ENCODE data around the gene ADAMTS14.
"Not testable (repeated sequence)": the region's sequence is repeated elsewhere in the genome, so short reads cannot be mapped to it uniquely, and the experiment has no call there.

ADAMTS14 gene

DNA sequence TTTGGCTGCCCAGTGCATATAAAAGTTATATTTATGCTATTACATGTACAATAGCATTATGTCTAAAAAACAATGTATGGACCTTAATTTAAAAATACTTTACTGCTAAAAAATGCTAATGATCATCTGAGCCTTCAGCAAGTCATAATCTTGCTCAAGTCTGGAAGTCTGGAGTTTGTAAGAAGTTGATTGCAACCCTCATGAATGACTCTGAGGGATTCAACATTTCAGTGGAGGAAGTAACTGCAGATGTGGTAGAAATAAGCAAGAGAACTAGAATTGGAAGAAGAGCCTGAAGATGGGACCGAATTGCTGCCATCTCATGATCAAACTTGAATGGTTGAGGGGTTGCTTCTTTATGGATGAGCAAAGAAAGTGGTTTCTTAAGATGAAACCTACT is 13.0 kb upstream of the ADAMTS14 start:
- no peak for DNase-seq

DNA sequence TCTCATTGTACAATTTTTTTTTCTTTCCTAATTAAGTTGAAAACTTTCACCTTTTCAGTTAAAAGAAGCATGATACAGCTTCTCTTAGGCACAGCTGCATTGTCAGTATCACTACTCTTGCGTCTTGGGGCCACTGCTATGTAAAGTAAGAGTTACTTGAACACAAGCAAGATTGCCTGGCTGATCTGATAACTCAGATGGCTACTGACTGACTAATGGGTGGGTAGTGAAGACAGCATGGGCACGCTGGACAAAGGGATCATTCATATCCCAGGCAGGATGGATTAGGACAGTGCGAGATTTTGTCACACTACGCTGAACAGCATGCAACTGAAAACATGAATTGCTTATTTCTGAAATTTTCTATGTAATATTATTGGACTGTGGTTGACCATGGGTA is 11.6 kb upstream of the ADAMTS14 start:
- no peak for DNase-seq

DNA sequence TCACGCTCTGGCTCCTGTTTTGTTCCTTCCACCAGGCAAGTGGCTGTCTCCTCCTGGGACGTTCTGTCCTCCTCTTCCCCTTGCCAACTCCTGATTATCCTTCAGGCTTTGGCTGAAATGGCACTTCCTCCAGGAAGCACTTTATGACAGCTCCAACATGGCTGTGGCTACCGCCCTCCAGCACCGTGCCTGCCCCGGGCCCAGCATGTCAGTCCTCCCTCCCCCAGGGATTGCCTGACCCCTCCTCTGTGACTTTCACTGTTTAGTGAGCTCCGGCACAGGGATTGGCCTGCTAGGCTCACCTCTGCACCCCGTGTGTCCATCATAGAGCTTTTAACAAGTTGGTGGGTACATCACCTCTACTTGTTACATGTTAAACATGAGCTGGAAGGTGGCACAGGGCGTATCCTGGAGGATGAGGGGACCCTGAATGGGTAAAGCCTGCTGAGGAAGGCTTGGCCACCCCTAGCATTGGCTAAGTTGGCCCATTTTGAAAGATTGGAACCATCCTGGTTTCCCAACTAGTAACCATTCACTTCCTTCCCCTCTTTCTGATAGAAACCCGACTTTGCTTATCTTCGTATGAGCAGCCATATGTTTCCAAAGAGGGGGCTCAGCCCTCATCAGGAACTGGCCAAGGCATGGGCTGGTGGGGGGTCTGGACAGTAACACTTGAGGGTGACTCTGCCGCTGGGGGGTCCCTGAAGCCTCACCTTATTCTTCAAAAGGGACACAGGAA is 10.5 kb upstream of the ADAMTS14 start:
- DNase-seq, result no peak

DNA sequence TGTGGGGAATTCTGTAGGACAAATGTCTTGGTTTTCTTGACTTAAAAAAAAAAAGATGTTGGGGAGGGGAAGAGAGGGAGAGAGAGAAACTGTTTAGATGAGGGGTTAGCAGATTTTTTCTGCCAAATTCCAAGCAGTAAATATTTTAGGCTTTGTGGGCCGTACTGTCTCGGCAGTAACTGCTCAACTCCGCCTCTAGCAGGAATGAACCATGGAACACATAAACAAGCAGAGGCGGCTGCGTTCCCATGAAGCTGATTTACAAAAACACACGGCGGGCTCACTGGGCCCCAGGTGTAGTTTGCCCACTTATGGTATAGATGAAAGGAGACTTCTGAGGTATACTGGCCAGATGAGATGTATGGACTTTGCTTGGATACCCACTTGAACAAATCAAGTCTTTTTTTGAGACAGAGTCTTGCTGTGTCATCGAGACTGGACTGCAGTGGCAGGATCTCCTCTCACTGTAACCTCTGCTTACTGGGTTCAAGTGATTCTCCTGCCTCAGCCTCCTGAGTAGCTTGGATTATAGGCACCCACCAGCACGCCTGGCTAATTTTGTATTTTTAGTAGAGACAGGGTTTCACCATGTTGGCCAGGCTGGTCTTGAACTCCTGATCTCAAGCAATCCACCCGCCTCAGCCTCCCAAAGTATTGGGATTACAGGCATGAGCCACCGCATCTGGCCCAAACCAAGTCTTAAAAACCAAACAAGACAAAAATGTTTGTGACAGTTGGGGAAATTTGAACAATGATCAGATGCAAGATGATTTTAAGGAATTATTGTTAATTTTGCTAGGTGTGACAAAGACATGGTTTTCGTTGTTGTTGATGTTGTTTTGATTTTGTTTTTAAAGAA is 9.7 kb upstream of the ADAMTS14 start:
- no peak for DNase-seq

DNA sequence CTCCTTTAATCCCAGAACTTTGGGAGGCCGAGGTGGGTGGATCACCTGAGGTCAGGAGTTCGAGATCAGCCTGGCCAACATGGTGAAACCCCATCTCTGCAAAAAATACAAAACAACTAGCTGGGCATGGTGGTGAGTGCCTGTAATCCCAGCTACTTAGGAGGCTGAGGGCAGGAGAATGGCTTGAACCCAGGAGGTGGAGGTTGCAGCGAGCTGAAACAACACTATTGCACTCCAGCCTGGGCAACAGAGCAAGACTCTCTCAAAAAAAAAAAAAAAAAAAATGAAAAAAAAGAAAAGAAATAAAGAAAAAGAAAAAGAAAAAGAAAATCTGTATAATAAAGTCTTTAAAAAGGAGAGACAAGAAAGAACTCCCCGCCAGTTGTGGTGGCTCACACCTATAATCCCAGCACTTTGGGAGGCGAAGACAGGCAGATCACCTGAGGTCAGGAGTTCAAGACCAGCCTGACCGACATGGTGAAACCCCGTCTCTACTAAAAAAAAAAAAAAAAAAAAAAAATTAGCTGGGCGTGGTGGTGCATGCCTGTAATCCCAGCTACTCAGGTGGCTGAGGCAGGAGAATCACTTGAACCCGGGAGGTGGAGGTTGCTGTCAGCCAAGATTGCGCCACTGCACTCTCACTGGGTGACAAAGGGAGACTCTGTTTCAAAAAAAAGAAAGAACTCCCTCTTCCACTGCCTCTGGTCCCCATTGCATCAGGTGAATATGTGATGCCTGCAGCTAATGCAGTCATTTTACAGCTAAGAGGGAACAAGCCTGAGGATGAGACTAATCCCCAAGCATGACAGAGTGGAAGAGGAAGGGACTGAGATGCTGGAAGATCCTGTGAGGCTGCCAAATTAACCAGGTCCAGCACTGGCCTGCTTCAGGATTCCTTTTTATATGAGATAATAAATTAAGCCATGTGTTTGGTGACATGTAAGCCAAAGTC is 8.6 kb upstream of the ADAMTS14 start:
- DNase-seq, result not testable (repeated sequence)

DNA sequence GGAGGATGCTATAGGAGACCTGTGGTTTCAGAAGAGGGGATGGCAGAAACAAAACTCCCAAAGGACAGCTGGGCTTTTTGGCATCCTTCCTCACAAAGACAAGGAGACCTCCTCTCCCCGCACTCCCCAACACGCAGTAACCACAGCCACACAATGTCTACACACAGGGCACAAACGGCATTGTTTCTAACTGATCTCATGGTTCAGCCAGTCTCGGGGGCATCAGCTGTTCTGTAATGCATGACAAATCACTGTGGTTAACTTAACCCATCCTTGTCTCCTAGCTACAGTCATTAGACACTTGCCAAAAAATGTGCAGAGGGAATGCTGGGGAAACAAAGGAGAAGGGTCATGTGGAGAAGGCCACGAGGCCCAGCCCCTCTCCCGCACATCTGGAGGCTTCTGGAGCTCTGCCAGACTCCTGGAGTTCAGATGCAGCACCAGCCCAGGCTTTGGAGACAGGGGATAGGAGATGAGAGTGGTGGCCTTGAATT is 7.6 kb upstream of the ADAMTS14 start:
- DNase-seq, result no peak

DNA sequence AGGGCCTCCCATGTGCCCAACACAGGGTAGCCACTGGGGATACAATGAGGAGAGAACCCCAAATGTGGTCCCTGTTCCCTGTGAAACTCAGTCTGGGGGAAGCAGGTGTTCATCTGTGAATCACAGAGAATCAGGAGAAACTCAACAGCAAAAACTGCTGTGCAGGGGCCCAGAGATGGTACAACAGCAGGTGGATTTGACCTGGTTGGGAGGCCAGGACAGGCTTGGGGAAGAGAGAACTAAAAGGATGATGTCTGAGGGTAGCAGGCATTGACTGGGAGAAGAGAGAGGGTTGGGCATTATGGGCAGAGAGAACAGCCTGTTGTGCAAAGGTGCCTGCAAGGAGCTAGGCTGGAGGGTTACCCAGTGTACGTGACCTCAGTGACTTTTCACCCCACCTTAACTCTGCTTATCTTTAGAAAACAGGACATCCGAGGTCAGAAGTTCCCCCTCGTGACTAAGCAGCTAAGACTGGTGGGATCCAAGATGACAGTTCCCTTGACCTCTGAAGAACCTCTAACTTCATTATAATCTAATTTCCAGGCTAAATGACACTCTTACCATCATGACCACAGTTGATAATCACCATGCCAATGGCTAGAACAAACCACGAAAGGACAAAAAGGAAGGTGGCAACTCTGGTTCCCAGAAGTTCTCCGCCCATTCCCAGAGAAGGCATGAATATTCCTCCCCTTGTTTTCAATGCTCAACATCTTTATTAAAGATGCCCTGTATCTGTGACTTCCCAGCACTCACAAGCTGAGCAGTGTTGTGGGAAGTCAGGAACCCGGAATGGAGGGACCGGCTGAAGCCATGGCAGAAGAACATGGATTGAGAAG is 5.1 kb upstream of the ADAMTS14 start:
- DNase-seq, result no peak

DNA sequence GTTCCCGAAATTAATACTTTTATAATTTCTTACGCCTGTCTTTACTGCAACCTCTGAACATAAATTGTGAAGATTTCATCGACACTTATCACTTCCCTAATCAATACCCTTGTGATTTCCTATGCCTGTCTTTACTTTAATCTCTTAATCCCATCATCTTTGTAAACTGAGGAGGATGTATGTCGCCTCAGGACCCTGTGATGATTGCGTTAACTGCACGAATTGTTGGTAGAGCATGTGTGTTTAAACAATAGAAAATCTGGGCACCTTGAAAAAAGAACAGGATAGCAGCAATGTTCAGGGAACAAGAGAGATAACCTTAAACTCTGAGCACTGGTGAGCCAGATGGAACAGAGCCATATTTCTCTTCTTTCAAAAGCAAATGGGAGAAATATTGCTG is 4.5 kb upstream of the ADAMTS14 start:
- DNase-seq, result not testable (repeated sequence)

DNA sequence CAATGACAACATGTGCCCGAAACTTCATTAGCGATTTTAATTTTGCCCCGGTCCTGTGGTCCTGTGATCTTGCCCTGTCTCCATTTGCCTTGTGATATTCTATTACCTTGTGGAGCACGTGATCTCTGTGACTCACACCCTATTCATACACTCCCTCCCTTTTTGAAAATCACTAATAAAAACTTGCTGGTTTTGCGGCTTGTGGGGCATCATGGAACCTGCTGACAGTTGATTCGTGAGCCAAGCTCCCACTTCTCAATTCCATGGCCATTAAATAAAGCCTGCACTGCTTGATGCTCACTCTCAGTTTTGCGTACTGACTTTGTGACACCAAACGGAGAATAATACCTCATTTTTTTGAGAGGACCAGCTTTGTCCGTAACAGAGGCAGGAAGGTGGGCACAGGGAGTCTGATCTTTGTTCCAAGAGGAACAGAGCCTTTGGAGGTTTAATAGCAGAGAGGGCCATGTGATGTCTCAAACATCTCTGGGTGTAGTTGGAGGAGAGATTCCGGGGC is 3.8 kb upstream of the ADAMTS14 start:
- no peak for DNase-seq

DNA sequence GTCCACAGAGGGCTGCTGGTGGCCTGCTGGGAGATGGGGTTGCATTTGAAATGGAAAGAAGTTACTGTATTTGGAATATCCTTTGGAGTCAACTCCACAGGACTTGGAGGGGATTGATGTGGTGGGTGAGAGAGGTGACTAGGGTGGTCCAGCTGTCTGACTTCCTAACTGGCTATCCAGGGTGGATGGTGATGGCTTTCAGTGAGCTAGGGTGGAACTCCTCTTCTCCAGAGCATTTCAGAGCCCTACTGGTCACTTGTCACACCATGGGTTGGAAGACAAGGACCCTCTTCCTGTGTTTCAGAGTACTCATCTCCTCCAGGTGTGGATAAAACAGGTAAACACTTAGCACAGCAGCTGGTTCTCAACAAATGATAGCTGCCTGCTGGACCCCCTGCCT is 3.3 kb upstream of the ADAMTS14 start:
- DNase-seq, result no peak

DNA sequence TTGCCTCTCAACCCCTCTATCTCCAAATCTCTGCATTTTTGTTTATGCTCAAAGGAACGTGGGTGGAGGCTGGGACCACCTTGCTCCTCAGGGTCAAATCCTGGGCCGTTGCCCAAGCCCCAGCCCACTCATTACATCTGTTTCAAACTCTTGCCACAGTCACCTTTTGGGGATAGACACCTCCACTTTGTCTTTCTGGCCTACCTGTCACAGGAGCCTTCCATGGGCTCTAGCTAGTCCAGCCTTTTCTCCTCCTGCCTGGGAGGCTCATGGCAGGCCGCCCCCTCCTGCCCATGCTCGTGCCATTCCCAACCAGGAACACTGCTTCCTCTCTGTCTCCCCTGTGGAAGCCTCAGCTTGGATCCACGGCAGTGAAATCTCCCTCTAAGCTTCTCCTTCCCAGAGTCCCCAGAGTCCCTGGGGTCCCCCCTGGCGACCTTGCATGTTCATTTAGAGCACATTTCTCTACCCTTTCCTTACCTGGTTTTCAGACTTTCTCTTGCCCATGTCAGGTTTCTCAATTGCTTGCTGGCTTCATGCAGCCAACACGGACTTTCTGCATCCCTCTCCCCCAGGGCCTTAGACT is 2.5 kb upstream of the ADAMTS14 start:
- DNase-seq, result no peak

DNA sequence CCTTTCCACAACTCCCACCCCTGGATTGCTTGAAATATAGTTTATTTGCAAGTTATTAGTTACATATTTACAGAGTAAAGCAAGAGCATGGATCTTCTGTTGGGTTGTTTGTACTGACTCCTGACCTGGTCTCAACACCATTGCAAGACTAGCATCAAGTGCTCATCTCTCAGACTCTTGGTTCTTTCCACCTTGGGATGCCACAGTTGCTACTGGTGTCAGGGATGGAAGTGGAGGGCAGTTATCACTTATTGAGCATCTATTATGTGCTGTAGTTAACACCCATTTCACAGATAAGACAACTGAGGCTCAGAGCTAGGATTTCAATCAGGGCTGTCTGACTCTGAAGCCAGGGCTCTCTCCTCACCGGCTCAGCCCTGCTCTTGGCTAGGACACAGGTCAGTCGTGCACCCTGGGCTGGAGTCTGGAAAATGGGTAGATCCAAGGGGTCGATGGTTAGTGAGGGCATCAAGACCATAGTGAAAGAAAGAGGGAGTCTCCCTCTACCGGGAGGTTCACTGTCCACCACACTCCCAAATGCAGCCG is 614 bp upstream of the ADAMTS14 start:
- DNase-seq, result no peak

DNA sequence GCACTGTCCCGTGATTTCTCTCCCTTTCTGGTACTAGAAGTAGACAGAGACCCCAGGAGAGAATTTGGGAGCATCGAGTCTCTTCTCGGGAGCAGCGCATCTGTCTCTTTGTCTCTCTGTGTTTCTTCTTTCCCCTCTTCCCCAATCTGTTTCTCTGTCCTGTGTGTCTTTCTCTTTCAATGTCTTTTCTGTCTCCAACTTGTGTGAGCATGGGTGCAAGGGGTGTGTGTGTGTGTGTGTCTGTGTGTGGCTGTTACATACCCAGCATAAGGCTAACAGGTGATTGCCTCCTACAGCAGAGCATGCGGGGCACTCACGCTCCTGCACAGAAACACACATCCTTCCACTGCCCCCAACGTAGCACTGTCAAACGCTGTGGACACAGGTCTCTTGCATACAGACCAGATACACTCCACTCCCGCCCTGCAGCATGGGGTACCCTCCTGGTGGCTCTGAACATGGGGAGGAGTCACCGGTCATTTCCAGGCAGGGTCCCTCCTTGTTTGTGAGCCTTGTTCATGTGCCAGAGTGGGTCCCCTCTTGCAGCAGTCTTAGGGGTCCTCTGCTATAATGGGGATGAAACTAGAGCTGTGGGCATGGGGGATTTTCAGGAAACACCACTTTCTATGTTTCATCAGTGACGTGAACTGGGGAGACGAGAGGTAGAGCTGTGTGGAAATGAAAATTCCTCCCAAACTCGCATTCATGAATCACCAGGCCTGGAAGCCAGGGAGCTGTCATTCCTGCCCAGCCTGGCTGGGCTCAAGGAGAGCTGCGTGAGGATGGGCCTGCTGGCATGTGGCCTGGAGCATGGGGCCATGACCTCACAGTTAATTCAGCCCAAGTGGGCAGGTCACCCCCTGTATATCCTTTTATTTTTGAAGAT is 980 bp downstream of the ADAMTS14 start:
- no peak for DNase-seq

DNA sequence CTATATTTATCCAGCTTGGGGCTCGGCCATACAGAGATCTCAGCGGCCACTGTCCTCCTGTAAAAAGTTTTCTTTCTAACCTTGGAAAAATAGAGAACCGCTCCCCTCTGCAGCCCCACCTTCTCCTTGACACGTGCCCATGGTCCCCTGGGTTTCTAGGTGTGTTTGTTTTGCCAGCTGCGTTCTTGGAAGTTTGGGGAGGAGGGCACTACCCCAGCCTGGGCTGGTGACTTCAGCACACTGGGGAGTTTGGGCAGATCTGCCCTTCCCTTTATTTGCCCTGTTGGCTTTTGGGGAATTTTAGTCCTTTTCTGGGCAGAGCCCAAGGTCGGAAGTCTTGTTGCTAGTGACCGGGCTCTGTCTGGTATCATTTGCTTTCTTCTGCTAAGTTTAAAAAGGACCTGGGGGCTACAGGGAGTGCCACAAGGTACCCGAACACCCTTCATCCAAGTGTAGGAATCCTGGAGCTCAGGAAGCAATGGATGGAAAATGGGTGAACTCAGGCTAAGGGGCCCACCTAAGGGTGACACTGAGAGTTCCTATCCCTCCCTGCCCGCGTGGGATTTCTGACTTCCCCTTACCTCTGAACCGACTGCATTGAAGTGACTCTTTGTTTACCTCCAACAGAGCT is 1.7 kb downstream of the ADAMTS14 start:
- DNase-seq, result no peak

DNA sequence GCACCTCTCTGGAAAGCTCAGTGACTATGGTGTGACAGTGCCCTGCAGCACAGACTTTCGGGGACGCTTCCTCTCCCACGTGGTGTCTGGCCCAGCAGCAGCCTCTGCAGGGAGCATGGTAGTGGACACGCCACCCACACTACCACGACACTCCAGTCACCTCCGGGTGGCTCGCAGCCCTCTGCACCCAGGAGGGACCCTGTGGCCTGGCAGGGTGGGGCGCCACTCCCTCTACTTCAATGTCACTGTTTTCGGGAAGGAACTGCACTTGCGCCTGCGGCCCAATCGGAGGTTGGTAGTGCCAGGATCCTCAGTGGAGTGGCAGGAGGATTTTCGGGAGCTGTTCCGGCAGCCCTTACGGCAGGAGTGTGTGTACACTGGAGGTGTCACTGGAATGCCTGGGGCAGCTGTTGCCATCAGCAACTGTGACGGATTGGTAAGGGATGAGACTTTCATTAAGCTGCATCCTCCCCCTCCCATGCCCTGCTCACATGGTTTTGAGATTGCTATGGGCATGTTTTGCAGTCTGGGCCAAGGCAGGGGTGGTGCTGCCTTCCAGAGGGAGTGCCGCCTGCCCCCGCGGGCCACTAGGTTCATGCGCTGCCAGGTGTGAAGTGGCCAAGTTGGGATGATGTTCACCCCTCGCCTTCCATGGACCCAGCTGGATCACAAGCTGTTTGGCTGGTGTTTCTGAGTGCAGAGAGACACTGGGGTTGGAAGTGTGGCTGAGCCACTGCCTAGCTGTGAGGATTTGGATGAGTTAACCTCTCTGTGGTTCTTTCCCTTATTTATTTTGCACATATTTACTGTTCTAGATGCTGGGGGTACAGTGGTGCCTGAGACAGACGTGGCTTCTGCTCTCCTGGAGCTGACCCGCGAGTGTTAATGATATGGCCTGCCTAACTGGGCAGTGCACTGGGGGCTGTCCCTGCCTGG is 2.5 kb downstream of the ADAMTS14 start:
- no peak for DNase-seq

DNA sequence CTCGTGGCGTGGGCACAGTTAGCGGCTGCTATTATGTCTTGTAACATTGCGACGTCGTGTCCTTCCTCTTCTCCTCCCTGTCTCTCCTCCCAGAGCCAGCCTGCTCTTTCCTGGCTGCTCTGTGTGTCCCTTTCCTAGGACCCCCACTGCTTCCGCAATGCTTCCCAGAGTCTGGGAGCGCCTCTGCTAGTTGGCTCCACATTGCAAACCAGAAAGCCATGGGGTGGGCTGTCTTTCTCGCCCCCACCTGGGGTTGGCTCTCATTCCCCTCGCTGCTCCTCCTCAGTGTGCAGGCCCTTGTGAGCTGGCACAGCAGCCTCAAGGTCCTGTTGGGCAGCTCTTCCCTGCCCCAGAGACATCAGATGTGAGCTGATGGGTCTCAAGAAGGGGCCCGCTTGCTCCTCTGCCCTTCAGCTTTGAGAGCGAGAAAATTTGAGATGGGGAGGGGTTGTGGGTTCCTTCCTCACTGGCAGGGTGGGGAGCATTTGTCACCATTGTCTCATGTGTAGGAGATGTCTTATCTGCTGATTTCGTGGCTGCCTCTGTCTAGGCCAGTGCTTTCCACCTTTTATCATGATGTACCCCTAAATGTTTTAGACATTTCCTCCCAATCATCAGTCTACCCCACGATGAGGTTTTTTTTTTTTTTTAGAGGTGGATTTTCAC is 3.3 kb downstream of the ADAMTS14 start:
- no peak for DNase-seq

DNA sequence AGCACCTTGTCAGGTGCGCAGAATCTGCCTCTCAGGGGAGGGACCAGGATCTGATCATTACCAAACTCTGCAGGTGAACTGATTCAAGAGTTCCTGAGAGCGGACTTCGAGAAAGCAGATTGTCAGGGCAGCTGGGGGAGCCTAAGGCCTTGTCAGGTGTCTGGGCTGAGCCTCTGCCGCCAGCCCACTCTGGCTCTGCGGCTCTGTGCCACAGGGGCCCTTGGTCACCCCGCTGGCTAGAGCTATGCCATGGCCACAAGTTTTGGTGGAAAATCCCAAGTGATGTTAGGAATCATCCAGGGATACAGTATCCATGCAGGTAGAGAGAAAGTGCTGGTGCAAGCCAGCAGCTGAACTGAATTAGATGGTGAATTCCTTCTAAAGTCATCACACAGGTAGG is 4.2 kb downstream of the ADAMTS14 start:
- DNase-seq, result no peak

DNA sequence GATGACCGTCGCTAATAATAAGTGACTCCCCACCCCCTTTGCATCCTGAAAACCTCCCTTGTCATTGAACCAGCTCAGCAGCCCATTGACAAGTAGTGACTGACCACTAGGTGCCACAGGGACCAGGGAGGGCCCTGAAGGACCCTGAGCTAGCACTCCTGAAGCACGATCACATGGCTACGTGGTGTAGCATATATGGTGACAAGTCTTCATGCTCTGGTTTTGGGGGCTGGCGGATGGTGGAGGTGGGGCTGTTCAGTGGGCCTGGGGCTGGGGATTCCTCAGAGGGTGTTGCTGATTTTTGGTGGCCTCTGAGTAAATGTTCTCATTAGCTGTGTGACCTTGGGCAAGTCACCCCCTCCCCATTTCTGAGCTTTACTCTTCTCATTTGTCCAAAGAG is 4.7 kb downstream of the ADAMTS14 start:
- DNase-seq, result no peak
